Osteocyte (in vitro differentiated cells): ENCODE data around the gene ULK1. TPM values are rescaled to one million over a fixed set of nuclear protein-coding genes. Genes with fewer than 3 reads are reported as not detected.

Experiments
- DNase-seq: peaks from one replicate; pipeline ENCODE4 v3.0.0; 2021; ENCODE audit warnings: mixed read lengths; ENCODE audit not compliant: unreplicated experiment; ENCODE audit errors: extremely low spot score
- H3K27ac Mint-ChIP-seq: one replicate; pipeline ENCODE4 v1.8.0; 2021; ENCODE audit warnings: mild to moderate bottlenecking, mixed read lengths; ENCODE audit not compliant: unreplicated experiment
- H3K27me3 Mint-ChIP-seq: one replicate; pipeline ENCODE4 v1.8.0; 2021; ENCODE audit warnings: mixed read lengths; ENCODE audit not compliant: unreplicated experiment
- H3K36me3 Mint-ChIP-seq: one replicate; pipeline ENCODE4 v1.8.0; 2021; ENCODE audit warnings: mixed read lengths; ENCODE audit not compliant: unreplicated experiment
- H3K4me1 Mint-ChIP-seq: one replicate; pipeline ENCODE4 v1.8.0; 2021; ENCODE audit warnings: mixed read lengths; ENCODE audit not compliant: unreplicated experiment
- H3K4me3 Mint-ChIP-seq: one replicate; pipeline ENCODE4 v1.8.0; 2021; ENCODE audit warnings: mild to moderate bottlenecking, moderate library complexity, mixed read lengths; ENCODE audit not compliant: unreplicated experiment
- H3K9me3 Mint-ChIP-seq: one replicate; pipeline ENCODE4 v1.8.0; 2021; ENCODE audit warnings: mixed read lengths; ENCODE audit not compliant: unreplicated experiment
- total RNA-seq: library from RNA; stranded (reverse); gene quantifications from 2 replicates; pipeline ENCODE4 v1.2.1, GENCODE V29; 2021
- TF ChIP-seq, protein P1 (sequence below): fragments of 200-600 bp; sonication (generic); IDR thresholded peaks from 2 replicates; pipeline ENCODE4 v1.5.0; 2021; ENCODE audit warnings: antibody characterized with exemption, mild to moderate bottlenecking, moderate library complexity

ULK1 gene
- total RNA-seq, 1 donor from 2014 or later, result 69.6 TPM

- TF ChIP-seq, protein P1, sequence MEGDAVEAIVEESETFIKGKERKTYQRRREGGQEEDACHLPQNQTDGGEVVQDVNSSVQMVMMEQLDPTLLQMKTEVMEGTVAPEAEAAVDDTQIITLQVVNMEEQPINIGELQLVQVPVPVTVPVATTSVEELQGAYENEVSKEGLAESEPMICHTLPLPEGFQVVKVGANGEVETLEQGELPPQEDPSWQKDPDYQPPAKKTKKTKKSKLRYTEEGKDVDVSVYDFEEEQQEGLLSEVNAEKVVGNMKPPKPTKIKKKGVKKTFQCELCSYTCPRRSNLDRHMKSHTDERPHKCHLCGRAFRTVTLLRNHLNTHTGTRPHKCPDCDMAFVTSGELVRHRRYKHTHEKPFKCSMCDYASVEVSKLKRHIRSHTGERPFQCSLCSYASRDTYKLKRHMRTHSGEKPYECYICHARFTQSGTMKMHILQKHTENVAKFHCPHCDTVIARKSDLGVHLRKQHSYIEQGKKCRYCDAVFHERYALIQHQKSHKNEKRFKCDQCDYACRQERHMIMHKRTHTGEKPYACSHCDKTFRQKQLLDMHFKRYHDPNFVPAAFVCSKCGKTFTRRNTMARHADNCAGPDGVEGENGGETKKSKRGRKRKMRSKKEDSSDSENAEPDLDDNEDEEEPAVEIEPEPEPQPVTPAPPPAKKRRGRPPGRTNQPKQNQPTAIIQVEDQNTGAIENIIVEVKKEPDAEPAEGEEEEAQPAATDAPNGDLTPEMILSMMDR, result no peak
- H3K36me3 Mint-ChIP-seq, result peaks cover 19% of the 10 kb centered on the region
- peaks cover 3% of the 10 kb centered on the region for H3K4me1 Mint-ChIP-seq
- H3K9me3 Mint-ChIP-seq, result no peaks in the 10 kb centered on the region
- DNase-seq, result no peak
- H3K27ac Mint-ChIP-seq, result no peak overlapping the region
- no peaks in the 10 kb centered on the region for H3K27me3 Mint-ChIP-seq
- H3K4me3 Mint-ChIP-seq, result no peak overlapping the region
Observed at GRCh38 chr12:131917711-131918306, 23.4 kb downstream of the ULK1 start.

GRCh38 chr12:131918311-131919050 lies 24.1 kb downstream of the ULK1 start:
- peaks cover 19% of the 10 kb centered on the region for H3K36me3 Mint-ChIP-seq
- DNase-seq, result no peak
- TF ChIP-seq, protein P1, result no peak
- no peak overlapping the region for H3K27ac Mint-ChIP-seq
- H3K9me3 Mint-ChIP-seq, result no peaks in the 10 kb centered on the region
- H3K4me3 Mint-ChIP-seq, result no peak overlapping the region
- H3K27me3 Mint-ChIP-seq, result no peaks in the 10 kb centered on the region
- H3K4me1 Mint-ChIP-seq, result peaks cover 2% of the 10 kb centered on the region

DNA sequence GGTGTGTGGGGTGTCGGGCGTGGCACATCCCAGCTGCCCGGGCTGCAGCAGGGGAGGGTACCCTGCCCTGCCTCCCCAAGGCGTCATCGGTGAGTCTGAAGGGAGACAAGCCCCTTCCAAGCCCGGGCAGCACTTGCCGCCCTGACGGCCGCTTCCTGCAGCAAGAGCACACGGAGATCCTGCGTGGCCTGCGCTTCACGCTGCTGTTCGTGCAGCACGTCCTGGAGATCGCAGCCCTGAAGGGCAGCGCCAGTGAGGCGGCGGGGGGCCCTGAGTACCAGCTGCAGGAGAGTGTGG lies 24.6 kb downstream of the ULK1 start:
- Mint-ChIP-seq H3K27ac (no peak overlapping the region), H3K36me3 (peaks cover 19% of the 10 kb centered on the region), H3K27me3 (no peaks in the 10 kb centered on the region), H3K9me3 (no peaks in the 10 kb centered on the region), H3K4me3 (no peak overlapping the region), H3K4me1 (peaks cover 2% of the 10 kb centered on the region)
- no peak for DNase-seq
- TF ChIP-seq, protein P1, result no peak

- Mint-ChIP-seq H3K27me3 (no peaks in the 10 kb centered on the region), H3K9me3 (no peaks in the 10 kb centered on the region), H3K27ac (no peak overlapping the region), H3K4me3 (no peak overlapping the region), H3K4me1 (peaks cover 4% of the 10 kb centered on the region), H3K36me3 (peaks cover 15% of the 10 kb centered on the region)
- TF ChIP-seq, protein P1, result no peak
- DNase-seq, result no peak
Observed at GRCh38 chr12:131919366-131920156, 25.1 kb downstream of the ULK1 start.

GRCh38 chr12:131920157-131920508 lies 25.7 kb downstream of the ULK1 start:
- no peak for DNase-seq
- Mint-ChIP-seq H3K27me3 (no peaks in the 10 kb centered on the region), H3K4me1 (peaks cover 9% of the 10 kb centered on the region), H3K9me3 (no peaks in the 10 kb centered on the region), H3K4me3 (no peak overlapping the region), H3K27ac (no peak overlapping the region), H3K36me3 (peaks cover 11% of the 10 kb centered on the region)
- TF ChIP-seq, protein P1, result no peak
